GM23338 (cell line): ENCODE data around the gene MBD5.

ENCODE experiments used
- CREB1 ChIP-seq: fragments of 250-450 bp; sonication (Bioruptor Pico); IDR thresholded peaks from 2 replicates; pipeline ENCODE4 v1.5.0; 2020; ENCODE audit warnings: low read depth, mild to moderate bottlenecking, moderate library complexity
- CTCF ChIP-seq, 2 experiments: fragments of 200-600 bp in 1 of 2; sonication (generic) in 1 of 2; conservative IDR thresholded peaks; 2 replicates each; pipeline versions ENCODE4 v1.5.1 to v1.6.1; 2016 to 2017; ENCODE audit warnings: antibody characterized with exemption in 2 of 2, low read depth in 2 of 2, mild to moderate bottlenecking in 2 of 2, moderate library complexity in 1 of 2
- EZH2 ChIP-seq: fragments of 200-600 bp; sonication (generic); IDR thresholded peaks from one replicate; pipeline ENCODE4 v1.8.0; 2017; ENCODE audit warnings: antibody characterized with exemption, mild to moderate bottlenecking, low read depth; ENCODE audit not compliant: unreplicated experiment
- EZH2phosphoT487 ChIP-seq: fragments of 200-600 bp; sonication (generic); IDR thresholded peaks from one replicate; pipeline ENCODE4 v1.8.1; 2018; ENCODE audit warnings: antibody characterized with exemption; ENCODE audit not compliant: unreplicated experiment
- JUNB ChIP-seq: IDR thresholded peaks from one replicate; pipeline ENCODE4 v1.6.1; 2016; ENCODE audit warnings: antibody characterized with exemption; ENCODE audit not compliant: unreplicated experiment
- NANOG ChIP-seq: IDR thresholded peaks from 2 replicates; pipeline ENCODE4 v1.6.1; 2016; ENCODE audit warnings: antibody characterized with exemption, borderline replicate concordance
- POLR2AphosphoS5 ChIP-seq: IDR thresholded peaks from 2 replicates; pipeline ENCODE4 v1.6.1; 2016; ENCODE audit warnings: antibody characterized with exemption, low read depth
- REST ChIP-seq: IDR thresholded peaks from one replicate; pipeline ENCODE4 v1.6.1; 2018; ENCODE audit warnings: antibody characterized with exemption; ENCODE audit not compliant: unreplicated experiment
- ZNF114 ChIP-seq: fragments of 250-450 bp; sonication (Bioruptor Pico); IDR thresholded peaks from 2 replicates; pipeline ENCODE4 v1.5.0; 2020; ENCODE audit warnings: mild to moderate bottlenecking, moderate library complexity
- ZNF331 ChIP-seq: fragments of 250-450 bp; sonication (Bioruptor Pico); IDR thresholded peaks from 2 replicates; pipeline ENCODE4 v1.5.0; 2020; ENCODE audit warnings: low read depth, mild to moderate bottlenecking, moderate library complexity
- TF ChIP-seq, protein P1 (sequence below): fragments of 250-450 bp; sonication (Bioruptor Pico); IDR thresholded peaks from 2 replicates; pipeline ENCODE4 v1.5.0; 2020; ENCODE audit warnings: mild to moderate bottlenecking, moderate library complexity
- TF ChIP-seq, protein P2 (sequence below): IDR thresholded peaks from 2 replicates; pipeline ENCODE4 v1.6.1; 2016; ENCODE audit warnings: antibody characterized with exemption

DNA sequence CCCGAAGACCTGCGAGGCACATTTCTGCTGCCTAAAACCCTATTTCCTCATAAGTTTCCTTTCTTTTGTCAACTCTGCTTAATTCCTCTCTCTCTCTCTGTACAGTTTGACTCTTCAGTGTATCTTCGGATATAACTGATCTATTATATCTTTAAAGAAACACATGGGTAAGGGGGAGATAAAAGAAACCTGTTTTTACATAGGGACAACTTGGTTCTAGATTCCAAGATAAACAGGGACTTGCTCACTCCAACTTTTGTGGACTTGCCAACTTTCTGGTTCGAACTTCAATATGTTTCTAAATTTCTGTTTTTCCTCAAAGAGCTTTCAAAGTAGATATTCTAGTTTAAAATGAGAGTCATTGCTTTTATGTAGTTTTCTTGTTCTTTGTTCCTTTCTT, 441.0 kb downstream of the MBD5 start:
- TF ChIP-seq CTCF (conservative IDR thresholded peaks at IDR 0.05; ENCODE audit: low read depth in 2 of 2): no peak
- TF ChIP-seq NANOG: no peak
- TF ChIP-seq, protein P1, sequence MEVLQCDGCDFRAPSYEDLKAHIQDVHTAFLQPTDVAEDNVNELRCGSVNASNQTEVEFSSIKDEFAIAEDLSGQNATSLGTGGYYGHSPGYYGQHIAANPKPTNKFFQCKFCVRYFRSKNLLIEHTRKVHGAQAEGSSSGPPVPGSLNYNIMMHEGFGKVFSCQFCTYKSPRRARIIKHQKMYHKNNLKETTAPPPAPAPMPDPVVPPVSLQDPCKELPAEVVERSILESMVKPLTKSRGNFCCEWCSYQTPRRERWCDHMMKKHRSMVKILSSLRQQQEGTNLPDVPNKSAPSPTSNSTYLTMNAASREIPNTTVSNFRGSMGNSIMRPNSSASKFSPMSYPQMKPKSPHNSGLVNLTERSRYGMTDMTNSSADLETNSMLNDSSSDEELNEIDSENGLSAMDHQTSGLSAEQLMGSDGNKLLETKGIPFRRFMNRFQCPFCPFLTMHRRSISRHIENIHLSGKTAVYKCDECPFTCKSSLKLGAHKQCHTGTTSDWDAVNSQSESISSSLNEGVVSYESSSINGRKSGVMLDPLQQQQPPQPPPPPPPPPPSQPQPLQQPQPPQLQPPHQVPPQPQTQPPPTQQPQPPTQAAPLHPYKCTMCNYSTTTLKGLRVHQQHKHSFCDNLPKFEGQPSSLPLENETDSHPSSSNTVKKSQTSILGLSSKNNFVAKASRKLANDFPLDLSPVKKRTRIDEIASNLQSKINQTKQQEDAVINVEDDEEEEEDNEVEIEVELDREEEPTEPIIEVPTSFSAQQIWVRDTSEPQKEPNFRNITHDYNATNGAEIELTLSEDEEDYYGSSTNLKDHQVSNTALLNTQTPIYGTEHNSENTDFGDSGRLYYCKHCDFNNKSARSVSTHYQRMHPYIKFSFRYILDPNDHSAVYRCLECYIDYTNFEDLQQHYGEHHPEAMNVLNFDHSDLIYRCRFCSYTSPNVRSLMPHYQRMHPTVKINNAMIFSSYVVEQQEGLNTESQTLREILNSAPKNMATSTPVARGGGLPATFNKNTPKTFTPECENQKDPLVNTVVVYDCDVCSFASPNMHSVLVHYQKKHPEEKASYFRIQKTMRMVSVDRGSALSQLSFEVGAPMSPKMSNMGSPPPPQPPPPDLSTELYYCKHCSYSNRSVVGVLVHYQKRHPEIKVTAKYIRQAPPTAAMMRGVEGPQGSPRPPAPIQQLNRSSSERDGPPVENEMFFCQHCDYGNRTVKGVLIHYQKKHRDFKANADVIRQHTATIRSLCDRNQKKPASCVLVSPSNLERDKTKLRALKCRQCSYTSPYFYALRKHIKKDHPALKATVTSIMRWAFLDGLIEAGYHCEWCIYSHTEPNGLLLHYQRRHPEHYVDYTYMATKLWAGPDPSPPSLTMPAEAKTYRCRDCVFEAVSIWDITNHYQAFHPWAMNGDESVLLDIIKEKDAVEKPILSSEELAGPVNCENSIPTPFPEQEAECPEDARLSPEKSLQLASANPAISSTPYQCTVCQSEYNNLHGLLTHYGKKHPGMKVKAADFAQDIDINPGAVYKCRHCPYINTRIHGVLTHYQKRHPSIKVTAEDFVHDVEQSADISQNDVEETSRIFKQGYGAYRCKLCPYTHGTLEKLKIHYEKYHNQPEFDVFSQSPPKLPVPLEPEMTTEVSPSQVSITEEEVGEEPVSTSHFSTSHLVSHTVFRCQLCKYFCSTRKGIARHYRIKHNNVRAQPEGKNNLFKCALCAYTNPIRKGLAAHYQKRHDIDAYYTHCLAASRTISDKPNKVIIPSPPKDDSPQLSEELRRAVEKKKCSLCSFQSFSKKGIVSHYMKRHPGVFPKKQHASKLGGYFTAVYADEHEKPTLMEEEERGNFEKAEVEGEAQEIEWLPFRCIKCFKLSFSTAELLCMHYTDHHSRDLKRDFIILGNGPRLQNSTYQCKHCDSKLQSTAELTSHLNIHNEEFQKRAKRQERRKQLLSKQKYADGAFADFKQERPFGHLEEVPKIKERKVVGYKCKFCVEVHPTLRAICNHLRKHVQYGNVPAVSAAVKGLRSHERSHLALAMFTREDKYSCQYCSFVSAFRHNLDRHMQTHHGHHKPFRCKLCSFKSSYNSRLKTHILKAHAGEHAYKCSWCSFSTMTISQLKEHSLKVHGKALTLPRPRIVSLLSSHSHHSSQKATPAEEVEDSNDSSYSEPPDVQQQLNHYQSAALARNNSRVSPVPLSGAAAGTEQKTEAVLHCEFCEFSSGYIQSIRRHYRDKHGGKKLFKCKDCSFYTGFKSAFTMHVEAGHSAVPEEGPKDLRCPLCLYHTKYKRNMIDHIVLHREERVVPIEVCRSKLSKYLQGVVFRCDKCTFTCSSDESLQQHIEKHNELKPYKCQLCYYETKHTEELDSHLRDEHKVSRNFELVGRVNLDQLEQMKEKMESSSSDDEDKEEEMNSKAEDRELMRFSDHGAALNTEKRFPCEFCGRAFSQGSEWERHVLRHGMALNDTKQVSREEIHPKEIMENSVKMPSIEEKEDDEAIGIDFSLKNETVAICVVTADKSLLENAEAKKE: no peak
- TF ChIP-seq POLR2AphosphoS5: no peak
- TF ChIP-seq ZNF114 (CRISPR knock-in tag): no peak
- no peak for TF ChIP-seq CREB1 (CRISPR knock-in tag)
- TF ChIP-seq REST: no peak
- TF ChIP-seq JUNB: no peak
- no peak for TF ChIP-seq EZH2phosphoT487
- no peak for TF ChIP-seq EZH2
- TF ChIP-seq, protein P2, sequence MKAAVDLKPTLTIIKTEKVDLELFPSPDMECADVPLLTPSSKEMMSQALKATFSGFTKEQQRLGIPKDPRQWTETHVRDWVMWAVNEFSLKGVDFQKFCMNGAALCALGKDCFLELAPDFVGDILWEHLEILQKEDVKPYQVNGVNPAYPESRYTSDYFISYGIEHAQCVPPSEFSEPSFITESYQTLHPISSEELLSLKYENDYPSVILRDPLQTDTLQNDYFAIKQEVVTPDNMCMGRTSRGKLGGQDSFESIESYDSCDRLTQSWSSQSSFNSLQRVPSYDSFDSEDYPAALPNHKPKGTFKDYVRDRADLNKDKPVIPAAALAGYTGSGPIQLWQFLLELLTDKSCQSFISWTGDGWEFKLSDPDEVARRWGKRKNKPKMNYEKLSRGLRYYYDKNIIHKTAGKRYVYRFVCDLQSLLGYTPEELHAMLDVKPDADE: no peak
- TF ChIP-seq ZNF331: no peak
